Natural killer cell treated with Interleukin-12 subunit alpha and Interleukin-12 subunit beta and Interleukin-15 and Interleukin-18, amount 100 ng/mL, for 72 hours (primary cell): Measurements from ENCODE around the gene PPP1R12B. TPM values are rescaled to one million over a fixed set of nuclear protein-coding genes. Genes with fewer than 3 reads are reported as not detected.
A peak's percentile ranks its signal among the peaks of the same experiment; 100 is the strongest.
"Not testable (repeated sequence)": the region's sequence is repeated elsewhere in the genome, so short reads cannot be mapped to it uniquely, and the experiment has no call there.

Source experiments
- ATAC-seq, 2 donors: fragments of 150-1000 bp; cut with Tn5 transposase in 1 of 2; sonication (Bioruptor Pico), chemical (Tn5 transposase) in 1 of 2; 2 replicates each; pipeline ENCODE4 v1.10.0; 2021
- DNase-seq: peaks from one replicate; pipeline ENCODE4 v3.0.0; 2022; ENCODE audit warnings: low spot score
- H3K27ac Mint-ChIP-seq, 2 donors: 1 replicate in 1 of 2; 2 replicates in 1 of 2; pipeline ENCODE4 v1.8.0; 2022; ENCODE audit warnings: mixed read lengths in 2 of 2, mild to moderate bottlenecking in 1 of 2, moderate library complexity in 1 of 2
- H3K27me3 Mint-ChIP-seq, 2 donors: 1 replicate in 1 of 2; 2 replicates in 1 of 2; pipeline ENCODE4 v1.8.0; 2022; ENCODE audit warnings: mixed read lengths in 2 of 2
- H3K36me3 Mint-ChIP-seq: one replicate; pipeline ENCODE4 v1.8.0; 2022; ENCODE audit warnings: mixed read lengths
- H3K4me1 Mint-ChIP-seq, 2 donors: 1 replicate in 1 of 2; 2 replicates in 1 of 2; pipeline ENCODE4 v1.8.0; 2022; ENCODE audit warnings: low read depth in 2 of 2, mixed read lengths in 2 of 2, mild to moderate bottlenecking in 1 of 2
- H3K4me3 Mint-ChIP-seq: one replicate; pipeline ENCODE4 v1.8.0; 2022; ENCODE audit warnings: mixed read lengths
- H3K9me3 Mint-ChIP-seq: 2 replicates; pipeline ENCODE4 v1.8.0; 2022; ENCODE audit warnings: mixed read lengths
- total RNA-seq, 2 donors: library from RNA; stranded (reverse); gene quantifications; one replicate each; pipeline ENCODE4 v1.2.3, GENCODE V29; 2022

PPP1R12B gene
- total RNA-seq, 2 donors from 2014 or later = 27.1 to 51.8 TPM

DNA sequence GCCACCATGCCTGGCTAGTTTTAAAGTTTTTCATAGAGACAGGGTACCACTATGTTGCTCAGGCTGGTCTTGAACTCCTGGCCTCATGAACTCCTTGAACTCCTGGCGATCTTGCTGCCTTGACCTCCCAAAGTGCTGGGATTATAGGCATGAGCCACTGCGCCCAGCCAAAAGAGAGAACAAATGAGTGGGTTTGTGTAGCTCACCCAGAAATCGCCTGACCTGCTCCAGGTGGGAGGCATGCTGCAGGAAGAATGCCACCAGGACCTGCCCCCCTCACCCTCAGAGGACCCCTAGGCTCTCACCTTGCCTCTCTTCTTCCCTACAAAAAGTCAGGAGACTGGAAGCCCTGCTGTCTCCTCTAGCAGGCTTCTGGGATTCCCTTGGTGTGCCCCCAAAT, 272.9 kb downstream of the PPP1R12B start:
- H3K27ac Mint-ChIP-seq = no peak overlapping the region
- H3K4me3 Mint-ChIP-seq = no peak overlapping the region
- no peak for ATAC-seq
- no peak for DNase-seq
- H3K27me3 Mint-ChIP-seq = peaks cover 6 to 14% of the 10 kb centered on the region in 2 donors
- no peaks in the 10 kb centered on the region for H3K9me3 Mint-ChIP-seq
- no peaks in the 10 kb centered on the region for H3K36me3 Mint-ChIP-seq
- peaks cover 23% of the 10 kb centered on the region in 2 donors for H3K4me1 Mint-ChIP-seq

DNA sequence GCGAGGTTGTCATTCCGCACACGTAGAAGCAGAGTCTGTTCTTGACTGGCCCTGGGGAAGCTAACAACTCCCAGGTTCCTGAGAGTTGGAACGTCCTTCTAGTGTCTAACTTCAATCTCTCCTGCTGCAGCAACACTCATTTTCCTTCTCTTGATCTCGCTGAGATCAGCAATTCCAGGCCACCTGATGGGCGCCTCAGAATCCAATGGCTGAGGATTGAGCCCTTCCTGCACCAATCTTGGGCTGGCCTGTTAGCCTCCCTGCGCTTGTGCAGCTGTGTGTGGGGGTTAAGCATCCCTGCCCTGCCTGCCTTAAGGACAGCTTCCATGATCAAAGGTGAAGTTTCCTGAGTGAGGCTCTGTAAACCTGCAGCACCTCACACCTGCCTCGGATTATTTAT, 273.9 kb downstream of the PPP1R12B start:
- Mint-ChIP-seq H3K9me3 (no peaks in the 10 kb centered on the region), H3K27me3 (peaks cover 6 to 10% of the 10 kb centered on the region in 2 donors), H3K4me3 (no peak overlapping the region), H3K4me1 (peaks cover 21% of the 10 kb centered on the region in 2 donors), H3K36me3 (no peaks in the 10 kb centered on the region), H3K27ac (no peak overlapping the region)
- ATAC-seq (no peak), DNase-seq (no peak)

DNA sequence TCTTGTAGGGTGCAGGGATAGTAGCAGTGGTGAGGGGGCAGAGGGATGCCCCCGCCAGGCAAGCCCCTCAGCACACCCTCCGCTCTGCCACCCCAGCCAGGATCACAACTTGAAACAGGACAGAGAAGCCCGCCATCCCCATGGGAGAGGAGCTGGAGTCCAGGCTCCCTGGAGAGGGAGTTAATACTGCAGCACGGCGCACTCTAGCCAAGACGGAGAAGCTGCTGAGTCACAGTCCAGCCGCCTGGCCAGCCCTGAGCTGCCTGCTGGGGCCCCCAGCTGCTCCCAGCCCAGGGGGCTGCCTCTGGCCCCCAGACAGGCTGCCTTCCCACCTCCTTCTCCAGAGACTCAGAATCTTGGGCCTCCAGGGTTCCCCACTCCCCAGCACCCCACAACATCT, 274.6 kb downstream of the PPP1R12B start:
- Mint-ChIP-seq H3K27ac (no peak overlapping the region), H3K9me3 (no peaks in the 10 kb centered on the region), H3K36me3 (no peaks in the 10 kb centered on the region), H3K4me3 (no peak overlapping the region), H3K4me1 (peaks cover 24% of the 10 kb centered on the region in 2 donors), H3K27me3 (peaks cover 6 to 10% of the 10 kb centered on the region in 2 donors)
- ATAC-seq = no peak
- no peak for DNase-seq

DNA sequence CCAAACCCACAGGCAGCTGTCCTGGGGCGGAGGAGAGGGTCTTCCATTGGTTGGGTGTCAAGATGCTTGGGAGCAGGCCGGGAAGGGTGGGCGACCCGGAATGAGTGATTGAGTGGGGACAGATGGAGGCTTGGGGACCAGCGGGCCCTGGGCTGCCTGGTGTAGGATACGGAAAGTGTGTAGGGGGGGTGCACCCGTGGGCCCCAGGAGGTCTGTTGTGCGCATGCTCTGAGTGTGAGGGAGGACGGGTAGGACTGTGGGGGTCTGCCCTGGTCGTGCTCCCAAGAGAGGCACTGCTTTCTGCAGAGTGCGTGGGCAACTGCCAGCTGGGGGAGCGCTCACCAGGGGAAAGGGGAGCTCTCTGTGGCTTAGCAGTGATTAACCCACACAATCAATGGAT, 275.0 kb downstream of the PPP1R12B start:
- H3K4me1 Mint-ChIP-seq = peaks cover 21 to 24% of the 10 kb centered on the region in 2 donors
- DNase-seq, H3K4me3 Mint-ChIP-seq: not testable (repeated sequence)

DNA sequence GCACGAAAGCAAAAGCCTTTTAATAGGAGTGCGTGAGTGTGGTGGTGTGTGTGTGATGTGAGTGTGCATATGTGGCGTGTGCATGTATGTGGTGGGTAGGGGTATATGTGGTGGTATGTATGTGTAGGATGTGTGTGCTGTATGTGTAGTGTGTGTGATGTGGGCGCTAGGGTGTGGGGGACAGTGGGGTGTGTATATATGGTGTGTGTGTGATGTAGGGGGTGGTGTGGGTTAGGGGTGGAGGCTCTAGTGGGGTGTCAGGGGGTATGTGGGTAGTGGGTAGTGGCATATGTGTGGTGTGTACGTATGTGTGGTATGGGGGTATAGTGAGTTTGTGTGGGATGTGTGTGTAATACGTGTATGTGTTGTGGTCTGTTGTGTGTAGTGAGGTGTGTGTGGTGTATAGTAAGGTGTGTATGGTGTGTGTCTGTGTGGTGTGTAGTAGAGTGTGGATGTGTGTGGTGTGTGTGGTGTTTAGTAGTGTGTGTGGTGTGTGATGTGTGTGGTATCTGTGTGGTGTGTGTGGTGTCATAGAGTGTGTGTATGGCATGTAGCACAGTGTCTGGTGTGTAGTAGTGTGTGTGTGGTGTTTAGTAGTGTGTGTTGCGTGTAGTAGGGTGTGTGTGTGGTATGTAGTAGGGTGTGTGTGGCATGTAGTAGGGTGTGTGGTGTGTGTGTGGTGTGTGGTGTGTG, 275.7 kb downstream of the PPP1R12B start:
- no peak for DNase-seq
- peaks cover 6% of the 10 kb centered on the region in 2 donors for H3K27me3 Mint-ChIP-seq

More for the DNA sequence above, 275.0 kb downstream of the PPP1R12B start:
- not testable (repeated sequence) for H3K27ac Mint-ChIP-seq, ATAC-seq, H3K36me3 Mint-ChIP-seq, H3K9me3 Mint-ChIP-seq
- peaks cover 6 to 10% of the 10 kb centered on the region in 2 donors for H3K27me3 Mint-ChIP-seq

DNA sequence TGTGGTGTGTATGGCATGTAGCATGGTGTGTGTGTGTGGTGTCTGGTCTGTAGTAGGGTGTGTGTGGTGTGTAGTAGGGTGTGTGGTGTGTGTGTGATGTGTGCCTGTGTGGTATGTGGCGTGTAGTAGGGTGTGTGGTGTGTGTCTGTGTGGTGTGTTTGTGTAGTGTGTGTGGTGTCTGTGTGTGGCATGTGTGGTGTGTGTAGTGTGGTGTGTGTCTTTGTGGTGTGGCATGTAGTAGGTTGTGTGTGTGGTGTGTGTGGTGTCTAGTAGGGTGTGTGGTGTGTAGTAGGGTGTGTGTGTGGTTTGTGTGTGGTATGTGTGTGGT, 276.2 kb downstream of the PPP1R12B start:
- H3K4me1 Mint-ChIP-seq = peaks cover 25 to 34% of the 10 kb centered on the region in 2 donors
- DNase-seq = no peak
- peak; percentile 3 to 12 for ATAC-seq

More for the DNA sequence above, 275.7 kb downstream of the PPP1R12B start:
- peaks cover 21 to 29% of the 10 kb centered on the region in 2 donors for H3K4me1 Mint-ChIP-seq
- H3K4me3 Mint-ChIP-seq = no peak overlapping the region
- H3K27ac Mint-ChIP-seq = no peak overlapping the region
- no peak for ATAC-seq
- H3K36me3 Mint-ChIP-seq = no peaks in the 10 kb centered on the region
- no peaks in the 10 kb centered on the region for H3K9me3 Mint-ChIP-seq

DNA sequence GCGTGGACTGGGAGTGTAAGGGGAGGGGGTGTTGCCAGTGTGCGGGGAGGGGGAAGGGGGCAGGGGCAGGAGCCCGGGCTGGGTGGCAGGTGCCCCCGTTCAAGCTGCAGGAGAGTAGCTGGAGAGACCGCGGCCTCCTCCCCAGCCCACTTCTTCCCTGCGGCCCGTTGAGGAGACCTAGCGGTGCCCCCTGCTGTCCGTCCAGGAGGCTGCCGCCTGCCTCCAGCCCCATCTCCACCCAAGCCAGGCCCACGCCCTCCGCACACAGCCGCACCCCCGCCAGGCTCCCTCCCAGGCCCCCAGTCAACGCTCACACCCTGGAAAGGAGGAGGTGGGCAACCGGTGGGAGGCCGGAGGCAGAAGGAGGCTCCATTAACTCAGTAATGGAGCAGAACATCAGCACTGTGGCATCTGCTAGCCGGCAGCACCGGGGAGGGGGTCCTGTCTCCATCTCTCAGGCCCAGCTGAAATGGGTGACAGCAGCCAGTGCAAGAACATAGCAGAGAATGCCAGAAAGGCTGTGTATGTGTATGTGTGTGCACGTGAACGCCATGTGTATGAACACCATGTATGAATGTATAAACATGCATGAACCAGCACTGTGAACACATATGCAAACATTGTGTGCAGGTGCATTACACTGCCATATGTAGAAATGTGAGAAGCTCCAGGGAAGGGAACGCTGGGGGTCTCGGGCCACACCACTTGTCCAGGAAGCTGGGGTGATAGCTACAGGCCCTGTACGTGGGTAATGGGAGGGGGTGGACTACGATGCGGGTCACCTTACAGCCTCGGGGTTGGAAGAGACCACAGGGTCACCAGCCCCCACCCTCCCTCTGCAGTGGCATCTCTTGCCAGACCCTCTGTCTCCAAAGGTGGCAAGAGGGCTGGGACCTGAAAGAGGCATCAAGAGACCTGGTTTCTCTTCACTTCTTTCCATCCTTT, 277.2 kb downstream of the PPP1R12B start:
- Mint-ChIP-seq H3K4me1 (peaks cover 31 to 40% of the 10 kb centered on the region in 2 donors), H3K27me3 (peaks cover 3 to 4% of the 10 kb centered on the region in 2 donors), H3K4me3 (no peak overlapping the region), H3K9me3 (no peaks in the 10 kb centered on the region), H3K36me3 (no peaks in the 10 kb centered on the region), H3K27ac (no peak overlapping the region)
- ATAC-seq = peak; percentile 73 to 82
- peak; percentile 77 for DNase-seq

More for the DNA sequence above, 276.2 kb downstream of the PPP1R12B start:
- Mint-ChIP-seq H3K27ac (no peak overlapping the region), H3K36me3 (no peaks in the 10 kb centered on the region), H3K9me3 (no peaks in the 10 kb centered on the region), H3K4me3 (no peak overlapping the region), H3K27me3 (peaks cover 3 to 6% of the 10 kb centered on the region in 2 donors)

DNA sequence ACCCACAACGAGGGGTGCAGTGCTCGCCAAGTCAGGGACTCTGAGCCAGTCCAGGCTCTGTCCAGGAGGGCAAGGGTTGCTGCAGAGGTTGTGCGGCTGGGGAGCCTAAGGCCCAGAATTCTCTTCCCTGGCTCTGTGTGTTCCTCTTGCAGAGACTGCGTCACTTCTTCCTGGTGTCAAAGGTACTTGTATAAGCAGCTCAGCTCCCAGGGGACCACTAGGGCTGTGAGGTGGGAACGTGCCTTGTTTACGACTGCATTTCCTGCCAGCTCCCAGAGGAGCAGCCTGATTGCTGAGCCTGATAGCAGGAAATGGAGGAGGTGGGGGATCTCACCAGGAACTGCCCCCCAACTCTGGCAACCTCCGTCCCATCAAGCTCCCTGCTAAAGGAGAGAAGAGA, 278.5 kb downstream of the PPP1R12B start:
- Mint-ChIP-seq H3K27me3 (peaks cover 6 to 12% of the 10 kb centered on the region in 2 donors), H3K4me1 (peaks cover 39 to 45% of the 10 kb centered on the region in 2 donors)
- H3K36me3 Mint-ChIP-seq, H3K4me3 Mint-ChIP-seq, ATAC-seq, DNase-seq, H3K9me3 Mint-ChIP-seq, H3K27ac Mint-ChIP-seq: not testable (repeated sequence)

DNA sequence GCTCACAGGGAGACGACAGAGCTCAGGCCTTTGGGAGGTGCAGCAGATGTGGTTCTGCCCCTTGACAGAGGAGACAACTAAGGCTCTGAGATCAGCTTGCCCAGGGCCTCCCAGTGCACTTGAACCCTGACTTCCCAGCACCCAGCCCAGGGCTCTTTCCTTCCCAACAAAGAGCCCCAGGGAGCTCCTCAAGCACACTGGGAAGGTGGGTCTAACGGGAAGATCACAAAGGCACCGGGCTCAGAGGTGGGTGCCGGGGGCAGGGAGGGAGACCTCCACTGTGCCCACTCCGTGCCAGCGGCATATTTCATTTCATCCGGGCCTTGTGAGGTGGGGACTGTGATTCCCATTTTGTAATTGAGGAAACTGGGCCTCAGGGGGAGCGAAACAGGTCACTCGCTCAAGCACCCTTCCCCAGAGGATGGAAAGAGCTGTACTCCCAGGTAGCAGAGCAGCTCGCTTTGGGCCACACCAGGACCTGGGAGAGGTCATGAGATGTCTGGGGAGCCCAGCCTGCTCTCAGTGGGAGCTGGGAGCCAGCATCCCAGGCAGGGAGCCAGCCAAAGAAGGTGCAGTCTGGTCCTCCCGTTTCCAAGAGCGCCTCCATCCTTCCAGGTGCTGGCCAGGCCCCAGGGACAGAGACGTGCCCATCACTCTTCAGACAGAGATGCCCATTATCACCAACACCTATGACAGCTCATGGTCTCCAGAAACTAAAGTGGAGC, 279.5 kb downstream of the PPP1R12B start:
- H3K4me3 Mint-ChIP-seq = no peak overlapping the region
- peaks cover 6 to 15% of the 10 kb centered on the region in 2 donors for H3K27me3 Mint-ChIP-seq
- no peak for ATAC-seq

DNA sequence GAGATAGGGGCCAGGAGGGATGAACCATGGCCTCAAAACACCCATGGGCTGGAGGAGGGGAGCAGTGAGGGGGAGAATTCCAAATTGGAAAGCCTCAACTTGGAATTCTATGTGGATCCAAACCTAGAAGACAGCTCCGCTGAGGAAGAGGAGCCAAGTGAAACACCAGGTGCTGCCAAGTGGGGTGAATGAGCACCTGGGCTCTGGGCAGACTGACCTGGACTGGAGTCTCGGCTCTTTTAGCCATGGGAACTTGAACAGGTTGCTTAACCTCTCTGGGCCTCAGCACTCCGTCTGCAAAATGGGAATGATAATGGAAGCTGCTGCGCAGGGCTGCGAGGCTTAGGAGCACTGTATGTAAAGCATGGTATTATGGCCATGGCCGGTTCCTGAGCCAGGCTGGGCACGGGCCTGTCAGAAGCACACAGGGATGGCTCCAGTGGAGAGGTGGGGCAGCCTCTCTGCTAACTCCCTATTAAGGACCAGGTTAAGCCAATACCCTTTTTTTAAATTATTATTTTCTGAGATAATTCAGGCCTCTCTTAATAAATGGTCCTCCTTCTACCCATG, 280.2 kb downstream of the PPP1R12B start:
- DNase-seq (no peak), ATAC-seq (peak in 1 of 2 donors; percentile 24)
- Mint-ChIP-seq H3K27me3 (peaks cover 6 to 20% of the 10 kb centered on the region in 2 donors), H3K36me3 (no peaks in the 10 kb centered on the region), H3K9me3 (no peaks in the 10 kb centered on the region), H3K4me1 (peaks cover 41 to 45% of the 10 kb centered on the region in 2 donors), H3K27ac (peak overlapping the region; percentile 2 to 12), H3K4me3 (peak overlapping the region; percentile 51)

More for the DNA sequence above, 279.5 kb downstream of the PPP1R12B start:
- Mint-ChIP-seq H3K36me3 (no peaks in the 10 kb centered on the region), H3K27ac (peak overlapping the region in 1 of 2 donors; percentile 12), H3K4me1 (peaks cover 41 to 45% of the 10 kb centered on the region in 2 donors), H3K9me3 (no peaks in the 10 kb centered on the region)
- no peak for DNase-seq

DNA sequence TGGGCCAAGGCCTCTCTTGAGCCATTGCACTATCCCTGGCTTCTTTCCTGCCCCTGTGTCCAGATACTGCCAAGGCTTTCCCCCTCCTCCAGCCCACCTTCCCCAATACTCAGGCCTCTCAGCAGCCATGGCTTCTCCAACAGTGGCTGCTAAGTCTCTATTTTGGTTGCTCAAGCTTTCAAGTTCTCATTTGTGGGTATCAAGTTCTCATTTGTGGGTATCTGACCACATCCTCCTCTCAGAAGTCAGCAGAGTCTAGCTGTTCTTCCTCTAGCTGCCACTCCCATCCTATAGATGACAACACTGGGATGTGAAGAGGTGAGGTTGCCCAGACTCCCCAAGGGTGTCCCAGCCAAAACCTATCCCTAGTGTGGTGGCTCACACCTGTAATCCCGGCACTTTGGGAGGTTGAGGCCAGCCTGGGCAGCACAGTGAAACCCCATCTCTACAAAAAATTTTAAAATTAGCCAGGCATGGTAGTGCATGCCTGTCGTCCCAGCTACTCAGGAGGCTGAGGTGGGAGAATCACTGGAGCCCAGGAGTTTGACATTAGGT, 280.8 kb downstream of the PPP1R12B start:
- Mint-ChIP-seq H3K27ac (peak overlapping the region; percentile 2 to 12), H3K4me3 (peak overlapping the region; percentile 51), H3K4me1 (peaks cover 41 to 45% of the 10 kb centered on the region in 2 donors), H3K27me3 (peaks cover 7 to 21% of the 10 kb centered on the region in 2 donors)
- ATAC-seq = peak; percentile 87
- not testable (repeated sequence) for H3K36me3 Mint-ChIP-seq, DNase-seq, H3K9me3 Mint-ChIP-seq

DNA sequence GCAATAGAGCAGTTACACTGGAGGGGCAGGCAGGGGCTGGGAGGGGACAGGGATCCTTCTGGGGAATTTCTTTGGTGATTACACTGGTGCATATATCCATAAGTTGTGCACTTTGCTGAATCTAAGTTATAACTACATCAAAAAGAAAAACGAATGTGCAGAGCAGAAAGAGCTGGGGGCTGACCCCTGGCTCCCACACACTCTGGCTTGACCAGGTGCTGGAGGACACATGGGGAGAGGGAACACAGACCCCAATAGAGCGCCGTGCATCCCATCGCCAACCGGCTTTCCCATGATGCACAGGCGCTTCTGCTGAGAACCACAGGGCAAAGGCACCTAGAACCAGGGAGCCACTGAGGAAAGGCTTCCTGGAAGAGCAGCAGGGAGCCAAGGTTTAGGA, 281.6 kb downstream of the PPP1R12B start:
- not testable (repeated sequence) for ATAC-seq, H3K9me3 Mint-ChIP-seq, H3K4me3 Mint-ChIP-seq, DNase-seq, H3K36me3 Mint-ChIP-seq
- H3K27me3 Mint-ChIP-seq = peaks cover 14 to 21% of the 10 kb centered on the region in 2 donors
- H3K27ac Mint-ChIP-seq = peak overlapping the region in 1 of 2 donors; percentile 12
- peaks cover 41 to 45% of the 10 kb centered on the region in 2 donors for H3K4me1 Mint-ChIP-seq

DNA sequence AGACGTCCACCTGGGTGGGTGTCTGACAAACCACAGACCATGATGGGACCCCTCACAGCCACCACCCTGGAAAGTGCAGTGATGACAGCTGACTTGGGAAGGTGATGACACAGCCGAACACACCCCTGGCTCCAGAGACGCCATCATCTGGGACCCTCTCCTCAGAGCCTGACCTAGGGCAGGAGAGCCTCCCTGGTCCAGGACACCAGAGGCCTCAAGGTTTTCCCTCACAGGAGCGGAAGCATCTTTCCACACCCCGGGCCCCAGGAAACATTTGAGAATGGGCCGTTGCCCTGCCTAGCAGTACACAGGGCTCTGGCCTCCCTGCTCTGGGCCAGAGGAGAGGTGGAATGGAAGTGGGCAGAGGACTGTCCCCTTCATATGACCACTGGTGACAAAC, 282.0 kb downstream of the PPP1R12B start:
- Mint-ChIP-seq H3K4me1 (peaks cover 41 to 44% of the 10 kb centered on the region in 2 donors), H3K4me3 (no peak overlapping the region), H3K27ac (no peak overlapping the region), H3K9me3 (no peaks in the 10 kb centered on the region), H3K36me3 (no peaks in the 10 kb centered on the region), H3K27me3 (peaks cover 14 to 21% of the 10 kb centered on the region in 2 donors)
- no peak for ATAC-seq
- DNase-seq = no peak
